ENCODE results near the gene CFAP44. TPM values are rescaled to one million over a fixed set of nuclear protein-coding genes. Genes with fewer than 3 reads are reported as not detected.

Gene CFAP44
- total and polyA plus RNA-seq, 2 of the 4 experiments (the other 2 are of a cell fraction), result 0.90 to 1.7 TPM

GRCh38 chr3:113439606-113440005 lies 1.7 kb downstream of the CFAP44 start:
- Histone ChIP-seq H2AFZ (replicated peaks; ENCODE audit: low read length, poor library complexity) (no peak overlapping the region), H3K56ac (ENCODE audit: extremely low read depth, insufficient read depth, low read length) (no peak overlapping the region), H3K4me3 (ENCODE audit: insufficient read depth, low read depth, low read length) (no peak overlapping the region), H2BK120ac (ENCODE audit: low read depth, low read length) (no peak overlapping the region), H2AK9ac (replicated peaks; ENCODE audit: low read depth, low read length, poor library complexity) (no peak overlapping the region), H3K27me3 (ENCODE audit: control insufficient read depth, insufficient read depth, low read length) (no peaks in the 10 kb centered on the region), H3K4ac (ENCODE audit: low read depth, low read length) (no peak overlapping the region), H2BK15ac (ENCODE audit: low read depth, low read length) (no peak overlapping the region), H2BK5ac (ENCODE audit: low read depth, low read length, poor library complexity, severe bottlenecking) (no peak overlapping the region), H3K9ac (ENCODE audit: low read depth, low read length) (no peak overlapping the region), H3K79me1 (ENCODE audit: low read depth in 1 of 2, low read length in 2 of 2) (no peaks in the 10 kb centered on the region), H2AK5ac (ENCODE audit: low read depth, low read length) (no peak overlapping the region), H3K23ac (ENCODE audit: low read depth, low read length) (no peak overlapping the region), H3K9me3 (ENCODE audit: control insufficient read depth, insufficient read depth, low read length) (no peaks in the 10 kb centered on the region), H4K91ac (ENCODE audit: insufficient read depth, low read depth, low read length) (no peak overlapping the region), H2BK20ac (ENCODE audit: low read depth, low read length) (no peak overlapping the region), H3K9me1 (ENCODE audit: insufficient read depth, low read length) (no peaks in the 10 kb centered on the region), H3K27ac (ENCODE audit: insufficient read depth, low read length) (no peak overlapping the region), H3K4me1 (ENCODE audit: control insufficient read depth, insufficient read depth, low read length) (peaks cover 2% of the 10 kb centered on the region; the same call in 1 of the 2 replicates), H3K18ac (ENCODE audit: low read depth, low read length) (no peak overlapping the region), H4K8ac (ENCODE audit: low read depth in 2 of 2, low read length in 2 of 2) (no peak overlapping the region), H3K14ac (replicated peaks; ENCODE audit: low read depth, low read length) (no peak overlapping the region), H4K20me1 (ENCODE audit: insufficient read depth, low read length) (no peaks in the 10 kb centered on the region), H4K5ac (ENCODE audit: low read depth, low read length) (no peak overlapping the region), H3K36me3 (ENCODE audit: control insufficient read depth, insufficient read depth, low read length) (no peaks in the 10 kb centered on the region), H3K4me2 (ENCODE audit: low read depth, low read length) (no peak overlapping the region)
- WGBS, 2 experiments (ENCODE audit: extremely low coverage in 2 of 2, insufficient read length in 1 of 2), result no CpG with 5 or more reads among the region's 3 CpGs
- intact Hi-C loops (cut with micrococcal nuclease), result no loop called here
- in situ Hi-C loops (cut with MboI; ENCODE audit: low sequenced_read_pairs), result no loop called here
- dilution Hi-C loops (cut with HindIII; ENCODE audit: low sequenced_read_pairs, unreplicated experiment), result no loop called here
- ChIA-PET POLR2A (ENCODE audit: unreplicated experiment) (no interaction called here), CTCF (no interaction called here)
- no peak for ATAC-seq (ENCODE audit: low read depth)
- no peak for TF ChIP-seq NFE2L2 (IDR thresholded peaks at IDR 0.05; ENCODE audit: low read depth, low read length)
- TF ChIP-seq BHLHE40 (IDR thresholded peaks at IDR 0.05; ENCODE audit: low read depth, low read length), result no peak
- no peak for TF ChIP-seq CHD1 (IDR thresholded peaks at IDR 0.05; ENCODE audit: low read depth, low read length)
- TF ChIP-seq RAD21 (IDR thresholded peaks at IDR 0.05; ENCODE audit: low read length), result no peak
- no peak for TF ChIP-seq CEBPB (IDR thresholded peaks at IDR 0.05; ENCODE audit: low read depth, low read length)
- TF ChIP-seq RCOR1 (IDR thresholded peaks at IDR 0.05; ENCODE audit: insufficient replicate concordance, low read length), result no peak
- no peak for TF ChIP-seq SMC3 (IDR thresholded peaks at IDR 0.05; ENCODE audit: low read depth, low read length)
- no peak for TF ChIP-seq MAFK (IDR thresholded peaks at IDR 0.05; ENCODE audit: low read depth, low read length)
- no peak for TF ChIP-seq ELK1 (IDR thresholded peaks at IDR 0.05; ENCODE audit: borderline replicate concordance, low read depth, low read length)
- no peak for TF ChIP-seq CTCF (conservative IDR thresholded peaks at IDR 0.05; ENCODE audit: low read depth, low read length)
- no peak for TF ChIP-seq POLR2A (IDR thresholded peaks at IDR 0.05; ENCODE audit: low read depth, low read length)
- no peak for TF ChIP-seq FOS (IDR thresholded peaks at IDR 0.05; ENCODE audit: low read depth, low read length)
- TF ChIP-seq MAZ (IDR thresholded peaks at IDR 0.05; ENCODE audit: borderline replicate concordance, low read depth, low read length), result no peak
- peak; percentile 5 for DNase-seq
- no TSS peak for BruUV-seq (replicated peaks)

All from IMR-90 (cell line).